Mucosa of rectum (tissue), 2 donors: Measurements from ENCODE around the gene SUMO2.
"Not testable (repeated sequence)": the region's sequence is repeated elsewhere in the genome, so short reads cannot be mapped to it uniquely, and the experiment has no call there.

Experiments used
- H3K27ac ChIP-seq, 2 donors: one replicate each; pipeline ENCODE4 v1.7.0; 2013; ENCODE audit warnings: inconsistent platforms in 2 of 2, low read depth in 2 of 2, low read length in 2 of 2
- H3K27me3 ChIP-seq, 2 donors: one replicate each; pipeline ENCODE4 v1.7.0; 2013; ENCODE audit warnings: low read length in 2 of 2; ENCODE audit not compliant: control insufficient read depth in 2 of 2, insufficient read depth in 2 of 2
- H3K36me3 ChIP-seq, 2 donors: one replicate each; pipeline ENCODE4 v1.7.0; 2013; ENCODE audit warnings: low read length in 2 of 2; ENCODE audit not compliant: control insufficient read depth in 2 of 2, insufficient read depth in 2 of 2
- H3K4me1 ChIP-seq, 2 donors: one replicate each; pipeline ENCODE4 v1.7.0; 2013; ENCODE audit warnings: low read length in 2 of 2, mild to moderate bottlenecking in 1 of 2; ENCODE audit not compliant: control insufficient read depth in 2 of 2, insufficient read depth in 2 of 2
- H3K4me3 ChIP-seq, 2 donors: one replicate each; pipeline ENCODE4 v1.7.0; 2013; ENCODE audit warnings: low read length in 2 of 2
- H3K9ac ChIP-seq, 2 donors: one replicate each; pipeline ENCODE4 v1.7.0; 2013; ENCODE audit warnings: low read length in 2 of 2, low read depth in 1 of 2, mild to moderate bottlenecking in 1 of 2
- H3K9me3 ChIP-seq, 2 donors: one replicate each; pipeline ENCODE4 v1.7.0; 2013; ENCODE audit warnings: low read length in 2 of 2; ENCODE audit not compliant: control insufficient read depth in 2 of 2
- donor health status: healthy.
- donor health status: Normal muscosa, but diverticular disease.

The SUMO2 gene

DNA sequence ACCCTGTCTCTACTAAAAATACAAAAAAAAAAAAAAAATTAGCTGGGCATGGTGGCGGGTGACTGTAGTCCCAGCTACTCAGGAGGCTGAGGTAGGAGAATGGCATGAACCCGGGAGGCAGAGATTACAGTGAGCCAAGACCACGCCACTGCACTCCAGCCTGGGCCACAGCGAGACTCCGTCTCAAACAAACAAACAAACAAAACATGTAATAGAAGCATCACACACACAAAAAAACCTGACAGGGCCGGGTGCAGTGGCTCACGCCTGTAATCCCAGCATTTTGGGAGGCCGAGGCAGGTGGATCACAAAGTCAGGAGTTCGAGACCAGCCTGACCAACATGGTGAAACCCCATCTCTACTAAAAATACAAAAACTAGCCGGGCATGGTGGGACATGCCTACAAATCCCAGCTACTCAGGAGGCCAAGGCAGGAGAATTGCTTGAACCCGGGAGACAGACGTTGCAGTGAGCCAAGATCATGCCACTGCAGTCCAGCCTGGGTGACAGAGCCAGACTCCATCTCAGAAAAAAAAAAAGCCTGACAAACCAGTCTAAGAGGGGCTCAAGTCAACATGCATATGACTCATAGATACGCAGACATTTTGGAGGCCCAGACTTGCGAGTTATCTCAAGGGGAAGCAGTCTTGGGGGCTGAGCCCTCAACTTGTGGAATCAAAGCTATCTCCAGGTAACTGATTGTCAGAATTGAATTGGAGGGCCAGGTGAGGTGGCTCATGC, 49.0 kb downstream of the SUMO2 start:
- not testable (repeated sequence) for H3K4me3 ChIP-seq

DNA sequence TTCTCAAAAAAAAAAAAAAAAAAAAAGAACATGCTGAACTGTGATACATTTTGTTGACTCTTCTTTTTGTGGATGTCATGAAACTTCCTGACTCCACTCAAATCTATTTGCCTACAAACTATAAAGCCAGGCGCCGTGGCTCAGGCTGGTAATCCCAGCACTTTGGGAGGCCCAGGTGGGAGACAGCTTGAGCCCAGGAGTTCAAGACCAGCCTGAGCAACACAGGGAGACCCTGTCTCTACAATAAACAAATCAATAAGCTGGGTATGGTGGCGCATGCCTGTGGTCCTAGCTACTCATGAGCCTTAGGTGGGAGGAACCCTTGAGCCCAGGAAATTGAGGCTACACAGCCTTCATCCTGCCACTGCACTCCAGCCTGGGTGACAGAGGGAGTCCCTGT, 49.8 kb downstream of the SUMO2 start:
- Histone ChIP-seq H3K4me1 (peaks cover 12 to 23% of the 10 kb centered on the region in 2 donors), H3K36me3 (peaks cover 18 to 23% of the 10 kb centered on the region in 2 donors)

More for the DNA sequence above, 49.0 kb downstream of the SUMO2 start:
- not testable (repeated sequence) for H3K27me3 ChIP-seq, H3K27ac ChIP-seq, H3K9me3 ChIP-seq, H3K9ac ChIP-seq
- peaks cover 12 to 17% of the 10 kb centered on the region in 2 donors for H3K4me1 ChIP-seq
- H3K36me3 ChIP-seq, result peaks cover 15 to 22% of the 10 kb centered on the region in 2 donors

DNA sequence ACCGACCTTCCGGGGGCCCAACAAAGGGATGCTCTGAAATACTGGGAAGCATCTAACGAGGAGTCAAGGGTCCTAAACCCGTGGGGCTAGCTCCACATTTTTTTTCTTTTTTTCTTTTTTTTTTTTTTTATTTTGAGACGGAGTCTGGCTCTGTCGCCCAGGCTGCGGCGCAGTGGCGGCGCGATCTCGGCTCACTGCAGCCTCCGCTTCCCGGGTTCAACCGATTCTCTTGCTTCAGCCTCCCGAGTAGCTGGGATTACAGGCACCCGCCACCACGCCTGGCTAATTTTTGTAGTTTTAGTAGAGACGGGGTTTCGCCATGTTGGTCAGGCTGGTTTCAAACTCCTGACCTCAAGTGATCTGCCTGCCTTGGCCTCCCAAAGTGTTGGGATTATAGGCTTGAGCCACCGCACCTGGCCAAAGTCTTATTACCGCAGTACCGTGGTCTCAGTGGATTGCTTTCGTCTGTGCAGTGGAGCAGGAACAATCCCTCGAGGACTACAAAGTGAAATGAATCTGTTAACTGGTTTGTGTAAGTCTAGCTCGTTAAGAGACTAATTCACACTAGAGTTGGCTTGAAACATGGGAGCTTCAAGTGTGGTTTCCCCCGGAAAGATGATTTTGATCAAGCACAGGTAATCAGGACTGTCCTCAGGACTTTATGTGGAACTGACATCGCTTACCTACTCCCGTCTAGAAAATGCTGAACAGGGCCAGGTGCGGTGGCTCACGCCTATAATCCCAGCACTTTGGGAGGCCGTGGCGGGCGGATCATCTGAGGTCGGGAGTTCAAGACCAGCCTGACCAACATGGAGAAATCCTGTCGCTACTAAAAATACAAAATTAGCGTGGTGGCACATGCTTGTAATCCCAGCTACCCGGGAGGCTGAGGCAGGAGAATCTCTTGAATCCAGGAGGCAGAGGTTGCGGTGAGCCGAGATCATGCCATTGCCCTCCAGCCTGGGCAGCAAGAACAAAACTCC, 50.5 kb downstream of the SUMO2 start:
- H3K9ac ChIP-seq, result peak overlapping the region; percentile 80 to 91
- H3K27ac ChIP-seq, result peak overlapping the region; percentile 88 to 89
- H3K9me3 ChIP-seq, H3K27me3 ChIP-seq: not testable (repeated sequence)
- peaks cover 16 to 27% of the 10 kb centered on the region in 2 donors for H3K4me1 ChIP-seq
- H3K36me3 ChIP-seq, result peaks cover 18 to 23% of the 10 kb centered on the region in 2 donors
- peak overlapping the region; percentile 60 to 70 for H3K4me3 ChIP-seq

More for the DNA sequence above, 49.8 kb downstream of the SUMO2 start:
- Histone ChIP-seq H3K9ac (no peak overlapping the region), H3K9me3 (no peaks in the 10 kb centered on the region), H3K4me3 (no peak overlapping the region), H3K27me3 (no peaks in the 10 kb centered on the region), H3K27ac (no peak overlapping the region)

DNA sequence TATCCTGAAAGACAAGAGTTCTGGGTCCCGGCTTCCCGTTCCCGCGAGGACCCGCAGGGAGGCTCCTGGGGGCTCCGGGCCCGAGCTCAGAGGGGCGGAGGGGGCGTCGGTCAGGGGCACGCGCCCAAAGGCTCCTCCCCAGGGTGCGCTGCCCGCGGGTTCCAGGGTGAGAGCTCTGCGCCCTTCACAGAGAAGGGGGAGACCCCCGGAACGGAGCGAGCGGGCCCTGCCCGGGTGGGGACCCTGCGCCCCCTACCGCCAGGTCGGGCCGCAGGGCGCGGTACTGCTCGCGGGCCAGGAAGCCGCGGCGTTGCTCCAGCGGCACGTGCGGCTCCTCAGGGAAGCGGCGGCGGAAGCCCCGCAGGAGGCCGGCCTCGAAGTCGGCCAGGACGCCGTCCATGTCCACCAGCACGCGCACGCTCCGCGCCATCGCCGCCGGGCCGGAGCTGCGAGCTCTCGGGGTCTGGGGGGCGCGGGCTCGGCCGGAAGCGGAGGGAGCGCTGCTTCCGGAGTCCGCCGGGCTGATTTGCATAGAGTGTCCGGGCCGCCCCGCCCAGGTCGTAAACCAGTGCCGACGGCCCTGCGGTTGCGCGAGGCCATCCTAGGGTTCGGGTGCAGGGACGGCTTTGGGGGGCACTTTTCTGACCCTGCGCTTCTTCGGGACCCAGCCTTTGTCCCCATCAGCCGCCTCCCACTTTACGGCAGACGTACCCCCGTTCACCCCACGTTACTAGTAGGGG, 51.3 kb downstream of the SUMO2 start, which contains the start of gene NT5C:
Gene NT5C (minus strand): TSS at position 465 of the 740 bp plus-strand sequence. CDS start 35 bp downstream, at position 430.
- Histone ChIP-seq H3K9me3 (no peaks in the 10 kb centered on the region), H3K4me3 (peak within 1 kb of the TSS; percentile 60 to 70), H3K9ac (peak within 1 kb of the TSS; percentile 80 to 91)

DNA sequence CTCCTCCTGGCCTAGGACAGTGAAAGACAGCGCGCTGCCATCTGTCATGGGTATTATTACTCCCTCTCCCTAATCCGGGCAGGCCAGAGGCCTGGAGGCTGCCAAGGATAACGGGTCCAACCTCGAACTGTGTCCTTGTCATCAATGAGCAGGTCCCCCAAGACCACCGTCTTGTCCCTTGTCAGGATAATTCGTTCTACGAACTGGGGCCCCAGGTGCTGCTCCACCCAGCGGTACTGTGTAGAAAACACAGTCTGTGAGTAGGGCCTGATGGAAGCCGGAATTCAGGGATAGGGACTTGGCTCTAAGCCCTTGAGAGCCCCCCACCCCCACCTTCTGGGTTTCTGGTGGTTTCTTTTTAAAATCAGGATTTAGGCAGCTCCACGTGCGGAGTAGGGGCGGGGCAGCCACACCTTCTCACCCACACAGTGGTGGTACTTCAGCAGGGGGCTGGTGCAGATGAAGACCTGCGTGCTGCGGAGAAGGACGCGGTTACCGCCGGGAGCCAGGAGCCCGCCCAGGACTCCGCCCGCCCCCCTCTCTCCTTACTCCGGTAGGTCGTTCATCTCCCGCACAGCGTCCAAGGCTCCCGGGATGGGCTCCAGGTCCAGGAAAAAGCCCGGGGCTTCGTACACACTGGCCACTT, 52.0 kb downstream of the SUMO2 start:
- Histone ChIP-seq H3K27ac (peak overlapping the region; percentile 88 to 89), H3K9ac (peak overlapping the region; percentile 80 to 91), H3K9me3 (no peaks in the 10 kb centered on the region), H3K36me3 (peaks cover 18 to 21% of the 10 kb centered on the region in 2 donors), H3K4me1 (peaks cover 16 to 34% of the 10 kb centered on the region in 2 donors), H3K27me3 (no peaks in the 10 kb centered on the region), H3K4me3 (peak overlapping the region; percentile 60 to 70)

More for the DNA sequence above, 51.3 kb downstream of the SUMO2 start, which contains the start of gene NT5C:
- no peaks in the 10 kb centered on the region for H3K27me3 ChIP-seq
- H3K27ac ChIP-seq, result peak within 1 kb of the TSS; percentile 88 to 89
- peaks cover 18 to 23% of the 10 kb centered on the region in 2 donors for H3K36me3 ChIP-seq
- H3K4me1 ChIP-seq, result peaks cover 16 to 30% of the 10 kb centered on the region in 2 donors

DNA sequence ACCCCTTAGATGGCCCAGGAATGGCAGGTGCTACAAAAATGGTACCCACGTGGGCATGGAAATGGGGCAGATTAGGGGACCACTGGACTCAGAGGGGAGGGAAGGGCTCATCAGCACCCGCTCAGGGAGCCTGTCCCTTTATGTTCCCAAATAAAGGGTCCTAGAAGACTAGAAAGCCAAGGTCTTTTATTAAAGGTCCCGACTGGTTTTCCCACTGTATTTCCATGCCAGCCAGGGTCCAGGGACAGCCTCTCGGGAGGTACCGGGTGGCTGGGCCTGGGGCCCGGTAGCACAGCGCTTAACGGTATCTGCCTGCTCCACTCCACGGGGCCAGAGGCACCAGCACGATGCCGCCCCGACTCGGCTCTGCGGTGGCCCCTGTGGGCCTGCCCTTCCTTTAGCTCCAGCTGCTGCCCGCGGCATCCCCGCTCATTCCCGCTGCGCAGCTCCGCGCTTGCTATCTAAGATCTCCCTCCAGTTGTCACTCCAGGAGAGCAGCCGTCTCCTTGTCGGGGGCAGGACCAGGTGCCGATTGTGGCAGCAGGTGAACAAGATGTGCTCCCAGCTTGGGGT, 52.6 kb downstream of the SUMO2 start:
- H3K27ac ChIP-seq, result peak overlapping the region; percentile 88 to 89
- no peaks in the 10 kb centered on the region for H3K27me3 ChIP-seq
- H3K4me3 ChIP-seq, result peak overlapping the region; percentile 60 to 70
- peak overlapping the region; percentile 56 to 91 for H3K9ac ChIP-seq
- no peaks in the 10 kb centered on the region for H3K9me3 ChIP-seq
- H3K36me3 ChIP-seq, result peaks cover 16 to 19% of the 10 kb centered on the region in 2 donors
- H3K4me1 ChIP-seq, result peaks cover 18 to 38% of the 10 kb centered on the region in 2 donors

DNA sequence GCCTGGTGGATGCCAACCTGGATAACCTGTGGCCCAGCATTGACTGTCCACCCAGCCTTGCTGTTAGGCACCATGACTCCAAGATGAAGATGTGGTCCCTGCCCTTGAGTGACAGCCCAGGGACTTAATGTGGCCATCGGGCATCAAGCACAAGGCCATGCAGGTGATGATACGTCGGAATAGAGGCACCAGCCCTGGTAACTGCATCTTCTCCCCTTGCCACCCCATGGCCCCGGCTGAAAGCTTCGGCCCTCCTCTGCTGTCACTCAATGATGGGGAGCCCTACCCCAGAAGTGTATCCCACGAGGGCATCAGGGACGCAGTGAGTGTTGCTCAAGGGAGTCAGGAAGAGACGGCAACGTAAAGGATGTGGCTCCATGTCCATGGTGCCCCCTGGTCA, 53.2 kb downstream of the SUMO2 start:
- Histone ChIP-seq H3K4me1 (peaks cover 24 to 44% of the 10 kb centered on the region in 2 donors), H3K9me3 (no peaks in the 10 kb centered on the region), H3K9ac (no peak overlapping the region), H3K36me3 (peaks cover 14 to 19% of the 10 kb centered on the region in 2 donors), H3K27me3 (no peaks in the 10 kb centered on the region), H3K27ac (no peak overlapping the region), H3K4me3 (no peak overlapping the region)

DNA sequence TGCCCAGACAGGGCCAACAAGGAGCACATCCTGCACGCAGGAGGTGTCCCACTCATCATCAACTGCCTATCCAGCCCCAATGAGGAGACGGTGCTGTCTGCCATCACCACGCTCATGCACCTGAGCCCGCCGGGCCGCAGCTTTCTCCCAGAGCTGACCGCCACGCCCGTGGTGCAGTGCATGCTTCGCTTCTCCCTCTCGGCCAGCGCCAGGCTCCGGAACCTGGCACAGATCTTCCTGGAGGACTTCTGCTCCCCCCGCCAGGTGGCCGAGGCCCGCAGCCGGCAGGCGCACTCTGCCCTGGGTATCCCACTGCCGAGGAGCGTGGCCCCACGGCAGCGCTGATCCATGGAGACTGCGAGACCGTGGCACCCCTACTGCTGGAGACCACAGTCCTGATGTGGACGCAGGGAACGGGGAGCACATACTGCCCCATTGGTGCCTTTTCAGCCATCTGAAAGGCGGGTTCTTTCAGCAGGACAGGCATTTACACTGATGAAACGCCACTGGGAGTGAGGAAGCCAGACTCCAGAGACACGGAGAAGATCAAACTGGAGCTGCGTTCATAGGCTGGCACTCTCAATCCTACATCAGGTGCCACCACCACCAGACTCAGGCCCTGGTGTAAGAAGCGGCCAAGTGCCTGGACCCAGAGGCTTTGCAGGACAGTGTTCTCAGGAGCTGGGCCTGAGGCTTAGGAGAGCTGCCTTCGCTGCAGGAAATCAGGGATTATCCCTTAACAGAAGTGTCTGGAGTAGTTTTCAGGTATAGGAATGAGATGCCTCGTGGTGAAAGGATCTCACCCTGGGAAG, 53.9 kb downstream of the SUMO2 start:
- Histone ChIP-seq H3K36me3 (peaks cover 14 to 19% of the 10 kb centered on the region in 2 donors), H3K4me3 (no peak overlapping the region), H3K9me3 (no peaks in the 10 kb centered on the region), H3K4me1 (peaks cover 28 to 48% of the 10 kb centered on the region in 2 donors), H3K9ac (peak overlapping the region in 1 of 2 donors; percentile 47), H3K27me3 (no peaks in the 10 kb centered on the region), H3K27ac (peak overlapping the region; percentile 56 to 70)
